Stimulated activated CD4-positive, alpha-beta T cell treated with anti-CD3 and anti-CD28 coated beads, Interleukin-15, amount 100 ng/mL, for 1 hour (primary cell): ENCODE measurements around the gene AGK.

Source experiments
- DNase-seq, 2 donors: peaks; one replicate each; pipeline ENCODE4 v3.0.0-alpha.2; 2020; ENCODE audit warnings: low read depth in 1 of 2, low spot score in 1 of 2

Gene AGK

GRCh38 chr7:141701489-141702046 lies 150.4 kb downstream of the AGK start:
- DNase-seq, result peak; percentile 36 to 46

- DNase-seq, result peak; percentile 21 to 45
Observed at GRCh38 chr7:141702047-141702567, 150.9 kb downstream of the AGK start, which contains the start of gene DENND11. Gene DENND11 (minus strand): TSS chr7:141702166. CDS start chr7:141702153, 13 bp downstream.

GRCh38 chr7:141702892-141703291 lies 151.7 kb downstream of the AGK start:
- no peak for DNase-seq

- no peak for DNase-seq
Observed at GRCh38 chr7:141704112-141704511, 152.9 kb downstream of the AGK start.

GRCh38 chr7:141704741-141705140 lies 153.5 kb downstream of the AGK start:
- DNase-seq, result no peak
